Stimulated activated CD8-positive, alpha-beta memory T cell treated with anti-CD3 and anti-CD28 coated beads, Interleukin-2, amount 100 ng/mL, for 48 hours (primary cell): ENCODE data around the gene STK25.
"Not testable (repeated sequence)": the region's sequence is repeated elsewhere in the genome, so short reads cannot be mapped to it uniquely, and the experiment has no call there.

Source experiments
- DNase-seq, 2 donors: peaks; one replicate each; pipeline ENCODE4 v3.0.0-alpha.2; 2020; ENCODE audit warnings: low read depth in 2 of 2

Gene STK25

GRCh38 chr2:241507430-241508239, 749 bp downstream of the STK25 start:
- peak in 1 of 2 donors; percentile 13 for DNase-seq

DNA sequence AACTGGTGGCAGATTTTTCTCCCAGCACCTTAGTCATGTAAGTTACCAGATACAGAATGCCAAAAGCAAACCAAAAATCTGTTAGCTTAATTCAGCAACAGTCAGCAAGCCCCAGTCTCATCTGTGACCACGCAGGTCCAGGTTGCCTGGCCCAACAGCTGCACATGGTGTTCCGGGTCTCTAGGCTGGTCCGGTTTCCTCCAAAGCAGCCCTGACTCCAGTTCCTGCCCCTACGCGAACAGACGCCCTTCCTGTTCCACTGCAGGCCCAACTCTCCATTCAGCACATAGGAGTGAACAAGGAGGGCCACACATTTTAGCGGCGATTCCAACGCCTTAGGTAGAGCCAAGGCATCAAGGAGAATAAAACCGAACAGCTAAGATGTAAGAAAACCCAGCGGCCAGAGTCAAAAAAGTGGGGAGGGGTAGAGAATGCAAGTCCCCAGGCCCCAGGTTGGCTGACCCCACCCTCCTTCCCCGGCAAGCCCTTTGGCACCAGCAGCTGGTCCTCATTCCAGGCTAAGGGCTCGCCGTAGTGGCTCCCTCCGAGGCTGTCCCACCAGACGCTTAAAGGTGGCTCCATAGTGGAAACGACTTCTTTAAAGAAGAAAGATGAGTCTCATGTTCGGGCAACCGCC, 1.5 kb downstream of the STK25 start:
- no peak for DNase-seq

GRCh38 chr2:241506317-241506716, 2.1 kb downstream of the STK25 start:
- not testable (repeated sequence) for DNase-seq

- no peak for DNase-seq
Measured at GRCh38 chr2:241505781-241506201, 2.6 kb downstream of the STK25 start.

- no peak for DNase-seq
Measured at GRCh38 chr2:241505086-241505780, 3.2 kb downstream of the STK25 start.

- no peak for DNase-seq
Measured at GRCh38 chr2:241503776-241504392, 4.5 kb downstream of the STK25 start.

DNA sequence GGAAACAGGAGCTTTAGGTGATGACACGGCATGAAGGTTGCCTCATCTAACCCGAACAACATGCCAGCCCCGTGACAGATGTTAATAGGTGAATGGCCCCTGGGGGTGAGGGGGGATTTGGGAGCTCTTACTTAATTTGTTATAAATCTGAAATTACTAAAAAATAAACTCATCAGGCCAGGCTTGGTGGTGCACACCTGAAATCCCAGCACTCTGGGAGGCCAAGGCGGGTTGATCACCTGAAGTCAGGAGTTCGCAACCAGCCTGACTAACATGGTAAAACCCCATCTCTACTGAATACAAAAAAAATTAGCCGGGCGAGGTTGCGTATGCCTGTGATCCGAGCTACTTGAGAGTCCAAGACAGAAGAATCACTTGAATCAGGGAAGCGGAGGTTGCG, 6.1 kb downstream of the STK25 start:
- no peak for DNase-seq

DNA sequence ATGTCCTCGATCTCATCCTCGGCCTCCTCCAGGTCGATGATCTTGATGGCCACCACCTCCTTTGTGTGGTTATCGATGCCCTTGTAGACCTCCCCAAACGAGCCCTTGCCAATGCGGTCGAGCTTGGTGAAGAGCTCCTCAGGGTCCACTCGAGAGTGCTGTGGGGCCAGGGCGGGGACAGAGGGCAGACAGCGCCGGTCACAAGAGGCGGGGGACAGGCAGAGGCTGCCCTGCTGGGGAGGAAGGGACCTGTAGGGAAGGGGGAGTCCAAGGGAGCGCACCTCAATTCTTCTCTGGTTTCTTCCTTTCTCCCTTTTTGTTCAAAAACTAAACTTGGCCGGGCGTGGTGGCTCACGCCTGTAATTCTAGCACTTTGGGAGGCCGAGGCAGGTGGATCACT, 6.8 kb downstream of the STK25 start:
- DNase-seq = no peak

GRCh38 chr2:241501099-241501541, 7.3 kb downstream of the STK25 start:
- DNase-seq = no peak

- no peak for DNase-seq
Measured at GRCh38 chr2:241500431-241500975, 7.9 kb downstream of the STK25 start.

DNA sequence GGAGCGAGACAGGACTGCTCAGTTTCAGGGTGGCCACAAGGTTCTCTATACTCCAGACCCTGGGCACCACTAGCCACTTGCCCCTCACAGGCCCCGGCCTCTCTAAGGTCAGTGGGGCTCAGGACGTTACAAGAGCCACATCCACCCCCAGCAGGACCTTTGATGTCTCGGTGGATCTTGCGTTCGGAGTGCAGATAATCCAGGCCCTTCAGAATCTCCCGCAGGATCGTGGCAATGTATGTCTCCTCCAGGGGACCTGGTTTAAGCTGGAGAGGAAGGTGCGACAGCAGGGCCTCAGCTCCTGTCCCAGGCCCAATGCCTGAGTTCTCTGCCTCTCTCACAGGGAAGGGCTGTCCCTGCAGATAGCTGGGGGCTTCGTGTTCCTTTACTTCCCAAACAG, 8.4 kb downstream of the STK25 start:
- DNase-seq = no peak

DNA sequence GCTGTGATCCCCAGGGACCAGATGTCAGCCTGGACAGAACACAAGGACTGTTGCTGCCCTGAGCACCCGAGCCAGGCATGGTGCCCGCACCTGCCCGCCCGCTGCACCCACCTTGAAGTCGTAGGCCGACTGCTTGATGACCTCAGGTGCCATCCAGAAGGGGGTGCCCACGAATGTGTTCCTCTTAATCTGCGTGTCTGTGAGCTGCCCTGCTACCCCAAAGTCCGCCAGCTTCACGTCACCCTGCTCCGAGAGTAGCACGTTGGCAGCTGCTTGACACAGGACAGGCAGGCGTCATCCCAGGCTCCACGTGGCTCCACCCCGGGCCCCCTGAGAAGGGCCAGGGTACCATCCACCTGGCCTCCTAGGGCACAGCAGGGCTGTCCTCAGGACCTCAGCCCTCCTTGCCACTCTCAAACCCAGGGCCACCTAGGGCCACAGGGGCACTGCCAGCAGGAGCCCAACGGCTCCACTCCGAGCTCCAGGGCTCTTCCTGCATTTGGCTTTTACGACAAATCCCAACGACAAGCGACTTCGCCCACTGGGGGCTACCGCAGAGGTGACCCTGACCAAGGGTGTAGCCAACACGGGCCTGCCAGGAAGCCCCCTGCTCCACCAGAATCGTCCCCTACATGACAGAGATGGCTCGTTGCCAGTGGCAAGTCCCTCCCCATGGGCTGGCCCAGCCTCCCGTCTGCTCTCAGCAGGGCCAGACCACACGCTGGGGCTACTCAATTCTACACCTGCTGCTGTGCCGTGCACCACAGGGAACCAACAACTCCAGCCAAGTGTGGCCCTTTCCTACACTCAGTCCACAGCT, 9.0 kb downstream of the STK25 start:
- no peak for DNase-seq

DNA sequence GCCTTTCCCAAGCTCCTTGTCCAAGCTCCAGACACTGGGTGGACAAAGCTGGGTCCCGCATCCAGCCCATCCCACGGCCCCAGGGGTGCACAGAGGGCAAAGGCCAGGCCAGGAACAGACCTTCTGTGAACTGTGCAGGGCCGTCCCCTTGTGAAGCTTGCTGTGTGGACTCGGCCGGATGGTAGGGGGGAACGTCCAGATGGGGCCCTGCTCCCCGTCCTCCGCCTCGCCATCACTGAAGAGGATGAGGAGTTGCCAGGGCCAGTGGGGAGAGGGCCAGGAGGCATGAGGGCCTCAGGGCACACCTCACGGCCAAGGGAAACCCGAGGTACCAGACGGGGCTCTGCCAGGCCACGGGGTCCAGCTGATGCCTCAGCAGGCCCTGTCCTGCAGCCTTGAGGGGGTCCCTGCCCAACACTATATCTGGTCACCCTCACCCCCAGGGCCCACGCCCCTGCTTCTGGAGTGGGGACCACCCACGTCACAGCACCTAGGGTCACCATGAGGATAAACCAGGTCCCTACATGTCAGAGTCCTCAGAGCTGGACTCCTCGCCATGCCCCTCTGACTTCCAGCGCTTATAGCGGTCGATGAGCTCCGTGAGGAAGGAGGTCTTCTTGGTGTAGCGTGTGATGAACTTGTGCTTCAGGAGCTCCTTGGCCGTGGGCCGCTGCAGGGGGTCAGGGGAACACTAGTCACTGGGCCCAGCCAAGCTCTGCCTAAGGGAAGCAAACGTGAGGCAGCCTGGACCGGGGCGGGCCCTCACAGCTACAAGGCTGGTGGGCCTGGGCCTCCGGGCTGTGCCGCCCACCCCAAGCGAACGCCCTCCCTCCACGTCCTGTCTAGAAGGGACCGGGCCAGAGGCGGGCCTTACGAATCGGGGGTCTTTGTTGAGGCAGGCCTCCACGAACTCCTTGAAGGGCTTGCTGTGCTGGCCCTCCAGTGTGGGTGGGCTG, 10.0 kb downstream of the STK25 start:
- DNase-seq = no peak

DNA sequence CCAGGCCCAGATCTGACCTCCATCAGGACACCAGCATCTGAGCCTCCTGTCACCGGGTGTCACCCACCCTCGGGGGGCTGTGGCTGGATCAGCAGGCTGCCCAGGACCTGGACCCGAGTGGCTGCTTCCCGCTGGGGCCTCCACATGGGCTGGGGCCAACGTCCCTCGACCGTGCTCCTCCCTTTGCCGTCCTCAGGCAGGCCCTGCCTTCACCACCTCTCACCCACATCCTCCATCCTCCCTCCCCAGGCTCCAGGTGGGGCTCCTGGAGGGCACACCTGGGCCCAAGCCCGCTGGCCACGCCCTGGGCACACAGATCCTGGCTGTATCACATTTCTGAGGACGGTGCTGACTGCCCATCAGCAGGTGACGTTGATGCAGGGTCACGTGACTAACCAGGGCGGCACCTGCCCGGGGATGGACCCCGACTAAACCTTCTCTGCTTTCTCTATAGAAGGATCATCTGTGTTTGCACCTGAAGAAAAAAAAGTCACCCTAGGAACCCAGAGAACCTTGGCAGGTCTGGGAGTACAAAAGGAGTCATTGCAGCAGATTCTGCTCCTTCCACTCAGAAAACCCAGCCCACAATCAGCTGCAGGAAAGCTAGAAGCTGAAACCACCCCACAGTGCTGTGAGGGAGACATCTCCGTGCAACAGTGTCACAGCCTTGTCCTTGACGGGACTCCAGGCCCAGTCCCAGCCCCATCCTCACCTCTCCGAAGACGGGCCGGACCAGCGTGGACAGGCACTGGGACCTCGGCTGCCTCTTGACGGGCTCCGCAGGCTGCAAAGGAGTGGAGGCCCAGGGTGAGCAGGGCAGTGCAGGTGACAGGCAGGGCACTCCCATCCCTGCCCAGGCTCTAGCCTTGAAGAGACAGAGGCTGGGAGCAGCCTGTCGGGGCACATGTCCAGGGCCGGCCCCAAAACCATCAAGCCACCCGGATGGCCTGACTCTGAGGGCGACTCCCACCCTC, 11.2 kb downstream of the STK25 start:
- no peak for DNase-seq

- DNase-seq = no peak
Measured at GRCh38 chr2:241496003-241496707, 12.2 kb downstream of the STK25 start.

GRCh38 chr2:241495172-241496002, 13.0 kb downstream of the STK25 start:
- no peak for DNase-seq

GRCh38 chr2:241494311-241494908, 14.0 kb downstream of the STK25 start:
- no peak for DNase-seq
